NCI-H2107 (cell line): ENCODE data around the gene ZC2HC1B.

Source experiments
- DNase-seq: peaks from one replicate; lab custom pipeline; 2025; lab: John Stamatoyannopoulos, UW

ZC2HC1B gene

DNA sequence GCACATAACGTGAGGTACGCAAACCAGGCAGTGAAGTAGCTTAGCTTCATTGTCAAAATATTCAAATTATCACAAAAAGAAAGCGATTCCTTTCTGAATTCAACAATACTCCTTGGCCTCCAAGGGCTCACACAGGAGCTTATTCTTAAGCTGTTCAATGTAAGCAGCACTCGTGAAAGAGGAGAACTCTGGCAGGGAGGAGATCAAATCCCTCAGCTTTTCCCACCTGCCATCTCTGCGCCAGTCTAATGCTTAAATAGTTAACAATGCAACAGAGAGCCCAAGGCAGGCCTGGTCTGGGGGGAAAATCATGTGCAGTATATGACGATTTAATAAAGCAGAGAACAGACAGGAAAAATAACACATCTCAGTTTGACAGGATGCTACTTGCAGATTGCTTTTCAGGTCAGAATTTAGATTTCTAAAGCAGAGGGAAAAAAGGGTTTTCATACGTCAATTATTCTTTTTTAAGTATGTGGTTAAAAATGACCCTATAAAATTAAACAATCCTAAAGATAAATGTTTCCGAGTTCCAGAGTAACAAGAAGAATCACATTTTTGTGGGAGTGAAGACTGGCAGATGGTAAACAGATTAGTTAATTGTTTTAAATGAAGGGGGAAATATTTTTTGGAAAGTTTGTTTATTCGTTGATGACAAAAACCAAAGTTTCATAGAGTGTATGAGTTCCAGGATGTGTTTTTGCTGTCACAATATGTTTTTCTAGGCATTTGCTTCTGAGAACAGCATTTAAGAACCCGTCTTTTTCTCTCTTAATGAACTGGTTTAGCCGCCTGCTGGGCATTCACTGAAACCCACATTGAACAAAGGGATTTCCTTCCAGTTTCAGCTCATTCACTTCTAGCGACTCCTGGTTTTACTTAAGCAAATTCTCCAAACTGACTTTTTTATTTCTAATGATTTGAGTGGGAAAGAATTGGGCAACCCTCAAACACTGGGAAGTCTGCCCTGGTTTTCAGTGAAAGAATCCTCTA lies 97.9 kb downstream of the ZC2HC1B start:
- DNase-seq, result no peak

DNA sequence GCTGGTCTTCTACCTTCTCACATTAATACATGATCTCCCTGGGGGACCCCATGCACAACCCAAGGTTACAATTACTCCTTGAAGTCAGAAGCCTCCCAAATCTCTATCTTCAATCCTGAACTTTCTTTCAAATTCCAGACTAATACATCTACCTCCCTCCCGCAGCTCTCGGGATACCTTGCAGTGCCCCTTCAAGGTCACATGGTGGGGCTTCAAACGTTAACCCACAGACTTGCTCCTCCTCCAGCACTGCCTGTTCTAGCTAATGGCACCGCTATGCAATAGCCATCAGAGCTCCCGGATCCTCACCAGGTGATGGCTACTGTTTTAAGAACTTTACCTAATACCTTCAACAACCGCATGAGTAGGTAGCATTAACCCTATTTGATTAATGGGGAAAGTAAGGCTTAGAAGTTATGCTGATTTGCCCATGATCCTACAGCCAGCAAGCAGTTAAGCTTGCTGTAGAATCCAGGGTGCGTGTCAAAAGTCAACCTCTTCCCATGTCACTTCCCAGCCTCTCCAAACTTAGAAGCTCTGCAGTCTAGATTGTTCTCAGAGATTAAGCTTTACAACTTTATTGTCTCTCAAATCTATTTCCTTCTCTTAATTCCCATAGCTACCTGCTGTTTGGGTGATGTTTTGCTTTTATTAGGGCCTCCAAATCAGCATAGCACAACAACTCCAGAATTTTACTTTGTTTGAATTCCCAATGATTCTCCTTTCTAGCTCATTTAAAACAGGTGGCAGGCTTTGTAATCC lies 99.1 kb downstream of the ZC2HC1B start:
- no peak for DNase-seq

DNA sequence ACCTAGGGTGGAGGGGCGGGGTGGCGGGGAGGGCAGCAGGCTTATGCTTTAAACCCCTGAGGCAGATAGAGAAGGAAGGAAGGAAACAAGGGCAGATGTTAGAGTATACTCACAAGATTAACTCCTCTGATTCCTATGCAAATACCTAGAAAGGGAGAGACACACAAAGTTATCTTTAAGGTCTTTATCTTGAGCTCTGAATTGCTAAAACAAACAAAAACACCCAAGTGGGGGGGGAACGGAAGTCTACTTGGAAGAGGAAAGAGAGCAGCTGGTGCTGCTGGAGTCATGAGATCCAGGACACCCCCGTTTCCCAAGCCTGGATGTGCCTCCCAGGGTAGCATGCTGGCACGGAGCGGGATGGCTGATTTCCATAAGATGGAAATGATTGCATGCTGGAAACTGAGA lies 100.4 kb downstream of the ZC2HC1B start:
- DNase-seq, result no peak

DNA sequence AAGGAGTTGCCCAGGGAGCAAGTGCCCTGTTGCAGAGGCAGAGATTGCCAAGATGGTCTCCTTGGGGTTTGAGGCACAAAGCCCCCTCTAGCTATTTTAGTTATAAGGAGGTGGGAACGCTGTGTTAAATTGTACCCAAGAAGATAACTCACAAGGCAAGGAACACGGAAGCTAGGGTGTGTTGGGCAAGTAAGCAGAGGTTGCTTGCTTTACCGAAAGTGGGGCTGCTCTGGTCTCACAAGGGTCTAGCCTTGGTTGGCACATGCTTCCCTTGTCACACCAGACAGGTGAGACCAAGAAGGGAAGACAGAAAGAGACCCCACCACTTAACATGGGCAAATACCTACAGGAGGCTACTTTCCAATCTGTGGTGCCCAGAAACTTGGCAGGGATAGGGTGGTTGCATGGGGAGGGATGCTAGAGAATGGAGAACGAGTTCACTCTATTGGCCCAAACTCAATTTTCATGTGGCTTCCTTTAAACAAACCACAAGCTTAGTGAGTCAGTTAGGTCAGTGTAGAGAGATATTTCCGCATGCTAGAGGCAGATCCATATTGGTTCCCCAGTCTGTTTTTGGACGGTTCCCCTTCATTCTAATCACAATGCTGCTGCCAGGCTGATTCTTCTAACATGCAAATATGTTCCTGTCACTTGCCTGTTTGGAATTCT lies 101.4 kb downstream of the ZC2HC1B start:
- DNase-seq, result no peak

DNA sequence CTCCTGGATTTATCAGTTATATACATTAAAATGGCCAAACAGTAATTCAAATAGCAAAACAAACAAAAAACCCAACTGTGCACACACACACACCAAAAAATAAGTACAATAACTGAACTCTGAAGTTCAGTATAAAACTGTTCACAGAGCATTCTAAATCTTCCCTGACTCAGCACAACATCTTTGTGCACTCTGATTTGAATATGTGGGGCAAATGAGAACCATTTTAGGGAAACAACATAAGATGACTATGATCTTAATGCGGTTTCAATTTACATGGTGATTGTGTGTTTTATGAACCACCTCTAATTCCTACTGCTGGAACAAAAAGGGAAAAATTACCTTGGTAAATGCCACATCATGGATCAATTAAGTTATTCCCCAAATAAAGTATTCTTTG lies 102.0 kb downstream of the ZC2HC1B start:
- no peak for DNase-seq

DNA sequence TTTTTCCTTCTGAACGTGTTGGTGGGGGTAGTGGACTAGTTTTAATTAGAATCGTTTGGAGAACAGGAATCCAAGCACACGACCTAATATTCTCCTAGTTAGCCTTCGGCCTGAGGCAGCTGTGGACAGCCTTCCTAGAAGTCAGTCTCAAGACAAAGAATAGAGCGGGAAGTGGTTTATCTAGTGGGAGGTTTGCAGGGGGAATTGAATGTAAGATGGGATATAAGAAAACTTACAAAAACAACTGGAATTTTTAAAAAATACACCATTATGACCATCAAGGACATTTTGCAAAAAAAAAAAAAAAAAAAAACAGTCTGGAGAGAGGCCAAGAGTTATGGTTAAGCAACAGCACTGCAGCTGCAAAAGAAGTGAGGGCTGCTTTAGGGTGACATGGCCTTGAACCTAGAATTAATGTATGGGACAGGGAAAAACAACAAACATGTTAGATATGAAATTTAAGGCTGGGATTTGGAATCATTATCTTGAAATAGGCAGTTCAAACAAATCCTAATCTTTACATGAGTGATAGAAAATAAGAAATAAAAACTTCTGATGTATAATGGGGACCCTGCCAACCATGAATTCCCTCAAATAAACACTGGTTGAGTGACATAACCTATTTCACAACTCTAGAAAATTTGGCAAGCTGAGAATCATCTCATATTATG lies 103.6 kb downstream of the ZC2HC1B start:
- DNase-seq, result no peak

DNA sequence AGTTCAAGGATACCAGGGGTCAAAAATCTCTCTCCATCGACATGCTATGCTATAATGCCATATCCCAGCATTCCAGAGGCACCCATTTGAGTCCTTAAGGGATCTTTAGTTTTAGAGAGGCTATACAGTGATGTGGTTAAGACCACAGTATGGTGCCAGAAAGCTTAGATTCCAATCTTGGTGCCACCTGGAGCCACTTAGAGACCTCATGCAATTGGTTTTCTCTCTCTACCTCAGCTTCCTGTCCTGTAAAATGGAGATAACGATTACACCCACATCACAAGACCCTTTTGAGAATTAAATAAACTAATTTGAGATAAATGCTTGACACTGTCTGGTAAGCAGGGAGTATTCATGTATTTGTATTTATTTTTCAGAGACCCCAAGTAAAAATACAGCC lies 104.8 kb downstream of the ZC2HC1B start:
- DNase-seq, result no peak

DNA sequence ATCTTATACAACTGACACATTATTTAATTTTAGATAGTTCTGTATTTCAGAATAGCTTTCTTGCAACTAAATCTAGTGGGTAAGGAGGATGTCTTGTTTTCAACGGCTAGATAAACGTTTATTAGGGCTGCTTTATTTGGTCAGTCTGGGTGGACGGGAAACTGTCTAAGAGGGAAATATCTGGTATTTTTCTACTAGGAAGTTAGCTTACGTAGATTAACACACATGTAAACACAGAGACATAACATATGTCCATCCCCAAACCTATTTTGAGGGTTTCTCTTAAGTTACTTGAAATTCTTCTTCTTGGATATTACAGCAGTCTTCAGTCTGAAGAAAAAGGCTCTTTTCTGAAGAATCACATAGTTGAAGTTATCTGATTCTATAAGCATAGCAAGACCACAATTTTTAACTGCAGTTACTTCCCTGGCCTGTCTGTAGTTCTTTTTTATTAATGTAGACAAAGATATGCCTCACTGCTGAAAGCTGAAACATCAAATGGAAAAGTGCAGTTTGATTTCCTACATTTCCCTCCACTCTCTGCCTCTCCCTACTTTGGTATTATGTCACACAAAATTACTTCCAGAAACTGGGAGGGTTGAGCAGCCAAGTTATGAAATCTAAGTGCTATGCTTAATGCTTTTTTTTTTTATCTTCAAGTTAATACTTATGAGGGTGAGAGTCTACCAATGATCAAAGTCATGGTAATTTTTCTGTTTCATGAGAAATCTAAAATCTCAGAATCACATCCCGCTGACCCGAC lies 106.4 kb downstream of the ZC2HC1B start:
- no peak for DNase-seq

DNA sequence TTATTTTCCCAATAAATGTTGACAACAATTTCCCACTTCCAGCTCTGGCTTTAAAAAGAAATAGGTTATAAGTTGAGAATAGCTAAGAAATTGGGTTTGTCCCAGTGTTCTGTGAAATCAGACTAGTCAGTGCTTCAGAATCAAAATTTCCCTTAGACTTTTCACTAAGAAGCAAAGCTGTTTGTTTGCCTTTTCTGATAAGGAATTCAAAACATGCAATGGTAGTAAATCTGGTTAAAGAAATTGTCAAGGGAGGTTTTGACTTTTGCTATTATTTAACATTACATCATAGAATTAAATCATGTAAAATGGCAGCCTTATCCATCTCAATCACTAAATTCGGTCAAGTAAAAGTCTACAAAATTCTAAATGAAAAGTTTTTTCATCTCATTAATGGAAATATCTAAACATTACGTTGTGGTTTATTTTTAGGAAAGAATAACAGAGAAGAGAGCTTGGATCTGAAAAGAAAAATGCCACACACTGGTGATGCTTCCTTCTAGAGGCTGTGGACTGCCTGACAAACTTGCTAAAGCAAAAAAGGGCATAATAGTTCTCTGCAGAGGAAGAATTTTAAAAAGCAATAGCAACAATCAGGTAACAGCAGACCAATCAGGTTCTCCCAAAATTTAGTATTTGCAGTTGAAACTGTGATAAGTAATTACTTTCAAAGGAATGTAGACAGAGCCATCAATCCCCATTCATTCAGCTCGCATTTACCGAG lies 107.4 kb downstream of the ZC2HC1B start:
- DNase-seq, result no peak

DNA sequence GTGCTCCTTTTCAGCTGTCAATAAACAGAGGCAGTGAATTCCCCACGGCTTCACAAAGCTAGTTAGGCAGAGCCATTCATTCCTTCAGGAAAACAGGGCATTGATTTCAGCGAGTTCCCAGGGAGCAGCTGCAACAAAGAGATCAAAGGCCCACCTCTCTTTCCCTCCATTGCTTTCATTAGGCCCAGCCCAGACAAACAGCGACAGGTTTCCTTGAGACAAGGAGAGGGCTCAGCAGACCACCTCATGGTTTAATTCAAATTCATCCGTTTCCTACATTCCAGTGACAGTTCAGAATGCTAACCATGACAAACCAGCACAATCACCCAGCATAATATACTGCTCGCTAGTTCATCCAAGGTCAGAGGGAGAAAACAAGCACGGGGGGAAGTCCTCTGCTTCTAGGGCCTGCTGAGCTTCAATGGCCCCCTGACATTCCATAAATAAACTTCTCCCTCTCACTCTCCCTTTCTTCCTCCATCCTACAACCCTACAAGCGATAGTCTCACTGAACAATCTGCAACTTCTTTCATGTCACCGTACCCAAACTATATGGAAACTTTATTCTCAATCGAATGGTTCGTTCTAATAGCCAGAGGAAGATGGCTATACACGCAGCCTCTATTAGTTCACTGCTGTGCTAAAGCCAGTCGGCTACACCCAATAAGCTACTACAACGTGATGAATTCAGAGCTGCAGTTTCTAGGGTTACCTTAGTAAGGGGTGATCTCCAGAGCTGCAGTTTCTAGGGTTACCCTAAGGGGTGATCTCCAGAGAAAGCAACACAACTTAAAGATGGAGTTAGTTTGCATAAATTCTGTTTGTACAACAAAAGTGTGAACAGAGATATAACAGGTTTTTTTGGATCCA lies 109.1 kb downstream of the ZC2HC1B start:
- no peak for DNase-seq

DNA sequence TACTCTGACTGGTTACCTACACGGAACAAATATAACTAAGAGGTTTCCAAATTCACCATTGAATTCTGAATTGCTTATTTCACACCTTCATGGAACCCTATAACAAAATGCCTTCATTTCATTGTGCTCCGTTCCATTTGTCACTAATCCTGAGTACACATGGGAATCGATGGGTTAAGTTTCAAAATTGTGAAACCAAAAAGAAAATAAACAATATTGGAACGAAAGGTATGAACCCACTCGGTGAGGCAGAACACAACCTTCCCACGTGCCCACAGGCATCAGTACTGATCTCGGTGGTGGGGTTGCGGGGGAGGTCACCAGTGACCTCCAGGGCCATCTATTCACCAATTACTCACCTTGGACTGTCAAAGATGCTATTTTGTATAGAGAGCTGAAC lies 109.8 kb downstream of the ZC2HC1B start:
- no peak for DNase-seq

DNA sequence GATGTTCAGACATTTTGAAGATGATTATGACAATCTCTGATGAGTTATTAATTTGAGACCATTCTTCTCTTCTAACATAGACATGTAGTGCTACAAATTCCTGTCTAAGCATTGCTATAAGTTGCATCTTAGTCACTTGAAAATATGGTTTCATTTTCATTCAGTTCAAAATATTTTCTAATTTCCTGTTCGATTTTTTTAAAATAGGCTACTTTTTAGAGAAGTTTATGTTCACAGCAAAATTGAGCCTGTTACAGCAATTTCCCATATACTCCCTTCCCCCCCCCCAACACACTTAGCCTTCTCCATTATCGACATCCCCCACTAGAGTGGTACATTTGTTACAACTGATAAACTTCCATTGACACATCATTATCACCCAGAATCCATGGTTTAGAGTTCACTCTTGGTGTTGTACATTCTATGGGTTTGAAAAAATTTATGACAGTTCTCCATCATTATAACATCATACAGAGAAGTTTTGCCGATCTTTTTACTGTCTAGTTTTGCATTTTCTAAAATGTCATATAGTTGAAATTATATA lies 112.6 kb downstream of the ZC2HC1B start:
- DNase-seq, result no peak

DNA sequence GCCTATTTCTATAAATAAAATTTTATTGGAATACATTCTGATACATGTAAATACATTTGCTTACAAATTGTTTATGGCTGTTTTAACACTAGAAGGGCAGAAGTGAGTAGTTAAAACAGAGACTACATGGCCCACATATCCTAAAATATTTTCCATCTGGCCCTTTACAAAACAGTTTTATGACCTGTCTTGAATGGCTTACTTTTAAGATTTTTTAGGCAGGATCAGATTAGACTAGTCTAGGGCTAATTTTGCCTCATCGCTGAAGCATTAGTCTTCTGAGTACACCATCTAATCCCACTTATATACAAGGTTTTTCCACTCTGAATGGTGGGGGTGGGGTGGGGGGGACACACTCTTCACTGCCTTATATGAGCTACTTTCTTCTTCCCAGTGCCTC lies 116.6 kb downstream of the ZC2HC1B start:
- DNase-seq, result no peak

DNA sequence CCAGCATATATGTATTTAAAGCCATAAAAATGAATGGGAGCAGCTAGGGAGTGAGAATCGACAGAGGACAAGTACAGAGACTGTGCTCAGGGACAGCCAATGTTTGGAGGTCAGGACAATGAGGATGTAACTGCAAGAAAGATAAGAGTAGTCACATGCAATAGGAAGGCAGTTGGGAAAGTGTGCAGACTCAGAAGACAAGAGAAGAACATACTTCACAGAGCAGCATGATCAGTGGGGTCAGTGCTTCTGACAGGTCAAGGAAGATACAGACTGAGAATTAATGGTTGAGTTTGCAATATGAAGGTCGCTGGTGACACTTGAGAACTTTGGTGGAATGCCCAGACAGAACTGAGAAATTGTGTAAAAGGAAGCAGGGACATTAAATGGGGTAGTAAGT lies 118.7 kb downstream of the ZC2HC1B start:
- no peak for DNase-seq

DNA sequence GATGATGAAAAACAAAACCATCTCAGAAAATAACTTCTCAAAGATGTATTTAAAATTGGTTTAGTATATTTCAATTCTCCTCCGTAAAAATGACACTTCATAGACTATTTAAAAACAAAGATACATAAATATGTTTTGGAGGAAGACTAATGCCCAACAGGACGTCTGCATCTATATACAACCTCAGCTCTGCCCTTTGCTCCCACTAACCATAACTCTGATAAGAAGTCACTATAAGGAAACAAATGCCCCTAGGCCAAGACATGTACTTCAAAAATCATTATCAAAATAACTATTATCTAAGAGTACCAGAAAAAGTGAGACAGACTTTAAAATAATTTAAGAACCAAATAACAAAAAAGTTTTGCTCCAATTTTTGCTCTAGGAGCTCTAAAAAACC lies 120.4 kb downstream of the ZC2HC1B start:
- no peak for DNase-seq

DNA sequence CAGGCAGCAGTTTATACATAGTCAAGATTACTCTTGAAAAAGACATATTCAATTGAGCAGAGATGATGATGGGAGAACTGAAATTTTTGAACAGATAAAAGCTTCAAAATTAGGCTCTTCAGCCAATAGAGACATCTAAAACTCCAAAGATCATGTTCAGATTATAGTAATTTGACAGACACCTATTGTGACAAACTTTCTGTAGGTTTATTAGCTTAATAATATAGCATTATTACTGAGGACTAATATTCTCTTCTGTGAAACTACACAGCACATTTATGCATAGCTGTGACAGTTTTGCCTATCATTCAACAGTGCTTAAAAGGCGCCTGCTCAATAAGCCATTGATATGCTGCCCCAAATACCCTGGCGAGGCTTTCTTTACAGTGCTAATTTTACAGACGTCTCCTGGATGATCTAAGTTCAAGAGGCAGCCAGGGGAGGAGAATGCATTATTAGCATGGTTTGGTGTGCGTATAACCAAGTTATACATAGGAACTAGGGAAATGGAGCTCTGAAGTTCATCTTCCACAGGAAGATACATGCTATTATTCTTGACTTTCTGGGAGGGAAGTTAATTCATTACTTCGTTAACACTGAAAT lies 122.3 kb downstream of the ZC2HC1B start:
- no peak for DNase-seq
